HCT116 (cell line): Measurements from ENCODE around the gene FAM221A. TPM values are rescaled to one million over a fixed set of nuclear protein-coding genes. Genes with fewer than 3 reads are reported as not detected.

ENCODE experiments used
- ATAC-seq: fragments of 200-7000 bp; cut with Tn5 transposase; 2 replicates; pipeline ENCODE4 v1.9.1; 2020; ENCODE audit warnings: mild to moderate bottlenecking, moderate library complexity
- BruUV-seq: library from RNA; stranded (reverse); fragments of 400-500 nt; replicated peaks from 2 replicates; lab custom pipeline; 2021; lab: Mats Ljungman, UMichigan
- CTCF ChIA-PET: fragments of 300-600 bp; sonication (Branson Sonifier 250); formaldehyde crosslinking; loops from one replicate; lab custom pipeline; 2021; ENCODE audit warnings: antibody characterized with exemption; lab: Charles Lee
- POLR2A ChIA-PET: fragments of 300-600, 350-600 bp; sonication (Branson Sonifier 250); formaldehyde crosslinking; loops from one replicate; lab custom pipeline; 2021; ENCODE audit warnings: antibody characterized with exemption; lab: Charles Lee
- RAD21 ChIA-PET, 2 experiments: fragments of 300-600 bp; sonication (Branson Sonifier 250); formaldehyde crosslinking; loops; one replicate each; lab custom pipeline; 2023; ENCODE audit warnings: low total read pairs in 2 of 2; ENCODE audit not compliant: uncharacterized antibody in 2 of 2, unreplicated experiment in 2 of 2, low non-redundant PET in 1 of 2; lab: Charles Lee
- DNase-seq: peaks from one replicate; pipeline ENCODE4 v3.0.0-alpha.2; 2010; ENCODE audit warnings: low read depth, low spot score
- H2AFZ ChIP-seq: fragments of 200-600 bp; shearing (Covaris generic), sonication (generic); 2 replicates; pipeline ENCODE4 v1.6.1; 2017; ENCODE audit warnings: low read depth, mixed run types, mixed read lengths, antibody characterized with exemption, low read length; ENCODE audit not compliant: poor library complexity, severe bottlenecking
- H3K27ac ChIP-seq: 2 replicates; pipeline ENCODE4 v1.5.1; 2012; ENCODE audit warnings: low read depth, low read length
- H3K27me3 ChIP-seq: fragments of 200-600 bp; sonication (generic); 2 replicates; pipeline ENCODE4 v1.6.1; 2016; ENCODE audit warnings: mixed run types, low read length, mixed read lengths; ENCODE audit not compliant: insufficient read depth
- H3K36me3 ChIP-seq, 2 experiments: fragments of 200-500 bp in 1 of 2; fragments of 200-600 bp in 1 of 2; sonication (Bioruptor generic) in 1 of 2; sonication (generic) in 1 of 2; 2 replicates each; pipeline versions ENCODE4 v1.5.1 to v1.6.1; 2014 to 2016; ENCODE audit warnings: low read length in 2 of 2, inconsistent platforms in 1 of 2, mixed read lengths in 1 of 2, mixed run types in 1 of 2; ENCODE audit not compliant: insufficient read depth in 2 of 2, control insufficient read depth in 1 of 2
- H3K4me1 ChIP-seq, 2 experiments: fragments of 200-600 bp in 1 of 2; sonication (generic) in 1 of 2; 2 replicates each; pipeline versions ENCODE4 v1.5.1 to v1.6.1; 2012 to 2017; ENCODE audit warnings: low read length in 2 of 2, inconsistent platforms in 1 of 2, mild to moderate bottlenecking in 1 of 2, mixed read lengths in 1 of 2, mixed run types in 1 of 2, moderate library complexity in 1 of 2; ENCODE audit not compliant: insufficient read depth in 2 of 2, control insufficient read depth in 1 of 2
- H3K4me2 ChIP-seq: fragments of 200-600 bp; sonication (generic); 2 replicates; pipeline ENCODE4 v1.6.1; 2017; ENCODE audit warnings: mixed run types, low read length, mixed read lengths
- H3K4me3 ChIP-seq, 2 experiments: fragments of 200-600 bp in 1 of 2; sonication (generic) in 1 of 2; replicated peaks in 1 of 2; 2 replicates each; pipeline ENCODE4 v1.5.1; 2011 to 2016; ENCODE audit warnings: low read length in 2 of 2, control low read depth in 1 of 2, low read depth in 1 of 2, mild to moderate bottlenecking in 1 of 2, mixed read lengths in 1 of 2, mixed run types in 1 of 2
- H3K79me2 ChIP-seq: fragments of 200-600 bp; sonication (generic); 2 replicates; pipeline ENCODE4 v1.6.1; 2017; ENCODE audit warnings: mild to moderate bottlenecking, mixed run types, low read length, moderate library complexity, mixed read lengths; ENCODE audit not compliant: insufficient read depth
- H3K9ac ChIP-seq: fragments of 200-600 bp; sonication (generic); 2 replicates; pipeline ENCODE4 v1.6.1; 2016; ENCODE audit warnings: low read length, mixed read lengths
- H3K9me2 ChIP-seq: fragments of 200-600 bp; sonication (generic), shearing (Covaris generic); 2 replicates; pipeline ENCODE4 v1.6.1; 2017; ENCODE audit warnings: mixed run types, mild to moderate bottlenecking, moderate library complexity; ENCODE audit not compliant: insufficient read depth
- H3K9me3 ChIP-seq, 2 experiments: fragments of 200-500 bp in 1 of 2; fragments of 200-600 bp in 1 of 2; sonication (Bioruptor generic) in 1 of 2; sonication (generic) in 1 of 2; 2 replicates each; pipeline ENCODE4 v1.6.1; 2014 to 2017; ENCODE audit warnings: low read length in 2 of 2, mixed read lengths in 2 of 2, inconsistent platforms in 1 of 2, low read depth in 1 of 2, mild to moderate bottlenecking in 1 of 2, mixed run types in 1 of 2, moderate library complexity in 1 of 2; ENCODE audit not compliant: control insufficient read depth in 1 of 2, insufficient read depth in 1 of 2
- H4K20me1 ChIP-seq: fragments of 200-600 bp; sonication (generic), shearing (Covaris generic); 2 replicates; pipeline ENCODE4 v1.6.1; 2017; ENCODE audit warnings: mixed run types, mild to moderate bottlenecking, moderate library complexity; ENCODE audit not compliant: insufficient read depth
- CBX3 ChIP-seq: IDR thresholded peaks from 2 replicates; pipeline ENCODE4 v1.6.1; 2012; ENCODE audit warnings: low read depth
- ELF1 ChIP-seq: IDR thresholded peaks from 2 replicates; pipeline ENCODE4 v1.6.1; 2012; ENCODE audit warnings: low read depth, borderline replicate concordance
- EZH2phosphoT487 ChIP-seq: fragments of 200-600 bp; IDR thresholded peaks from 2 replicates; pipeline ENCODE4 v1.6.1; 2018; ENCODE audit warnings: antibody characterized with exemption, borderline replicate concordance
- FOSL1 ChIP-seq: IDR thresholded peaks from 2 replicates; pipeline ENCODE4 v1.6.1; 2012; ENCODE audit warnings: low read depth
- POLR2A ChIP-seq: IDR thresholded peaks from 2 replicates; pipeline ENCODE4 v1.7.0; 2011; ENCODE audit warnings: borderline replicate concordance; ENCODE audit not compliant: insufficient read depth, insufficient read length; ENCODE audit errors: extremely low read depth
- POLR2AphosphoS5 ChIP-seq: IDR thresholded peaks from 2 replicates; pipeline ENCODE4 v1.6.1; 2011; ENCODE audit warnings: mild to moderate bottlenecking, low read depth, low read length, moderate library complexity
- REST ChIP-seq: IDR thresholded peaks from 2 replicates; pipeline ENCODE4 v1.6.1; 2012; ENCODE audit warnings: low read depth
- SIN3A ChIP-seq: IDR thresholded peaks from 2 replicates; pipeline ENCODE4 v1.6.1; 2012; ENCODE audit warnings: low read depth
- SP1 ChIP-seq: IDR thresholded peaks from 2 replicates; pipeline ENCODE4 v1.6.1; 2012; ENCODE audit warnings: low read depth
- SRF ChIP-seq: IDR thresholded peaks from 2 replicates; pipeline ENCODE4 v1.6.1; 2012; ENCODE audit warnings: low read depth
- YY1 ChIP-seq: IDR thresholded peaks from 2 replicates; pipeline ENCODE4 v1.6.1; 2011; ENCODE audit warnings: low read length, low read depth, moderate library complexity, mild to moderate bottlenecking; ENCODE audit not compliant: insufficient replicate concordance; ENCODE audit errors: extremely low read depth
- ZBTB33 ChIP-seq: IDR thresholded peaks from 2 replicates; pipeline ENCODE4 v1.6.1; 2011; ENCODE audit warnings: mild to moderate bottlenecking, low read length, moderate library complexity; ENCODE audit not compliant: insufficient replicate concordance; ENCODE audit errors: extremely low read depth
- ZFX ChIP-seq: fragments of 450-650 bp; IDR thresholded peaks from 2 replicates; pipeline ENCODE4 v1.6.1; 2017
- ZNF274 ChIP-seq: fragments of 200-500 bp; sonication (Bioruptor generic); IDR thresholded peaks from 2 replicates; pipeline ENCODE4 v1.6.1; 2014; ENCODE audit warnings: mild to moderate bottlenecking, low read depth, low read length, inconsistent platforms
- intact Hi-C: fragments of 100-400 bp; cut with micrococcal nuclease; formaldehyde crosslinking; loops from 2 replicates; pipeline ENCODE4 v1.10.0; 2022
- total RNA-seq: library from RNA; stranded (reverse); gene quantifications from one replicate; pipeline ENCODE4 v1.2.1, GENCODE V29; 2021; ENCODE audit not compliant: unreplicated experiment
- TF ChIP-seq, protein P1 (sequence below), 3 experiments: fragments of 200-600 bp in 1 of 3; sonication (generic) in 1 of 3; IDR thresholded peaks in 2 of 3; conservative IDR thresholded peaks in 1 of 3; 2 replicates each; pipeline ENCODE4 v1.5.1; 2012 to 2017; ENCODE audit warnings: low read depth in 2 of 3, low read length in 2 of 3, antibody characterized with exemption in 1 of 3, borderline replicate concordance in 1 of 3, control low read depth in 1 of 3, mild to moderate bottlenecking in 1 of 3, mixed read lengths in 1 of 3, mixed run types in 1 of 3, moderate library complexity in 1 of 3; ENCODE audit not compliant: insufficient read depth in 1 of 3
- TF ChIP-seq, protein P2 (sequence below): IDR thresholded peaks from 2 replicates; pipeline ENCODE4 v1.6.1; 2012

The FAM221A gene
- total RNA-seq, 1 experiment from 2014 or later, result 2.2 TPM

DNA sequence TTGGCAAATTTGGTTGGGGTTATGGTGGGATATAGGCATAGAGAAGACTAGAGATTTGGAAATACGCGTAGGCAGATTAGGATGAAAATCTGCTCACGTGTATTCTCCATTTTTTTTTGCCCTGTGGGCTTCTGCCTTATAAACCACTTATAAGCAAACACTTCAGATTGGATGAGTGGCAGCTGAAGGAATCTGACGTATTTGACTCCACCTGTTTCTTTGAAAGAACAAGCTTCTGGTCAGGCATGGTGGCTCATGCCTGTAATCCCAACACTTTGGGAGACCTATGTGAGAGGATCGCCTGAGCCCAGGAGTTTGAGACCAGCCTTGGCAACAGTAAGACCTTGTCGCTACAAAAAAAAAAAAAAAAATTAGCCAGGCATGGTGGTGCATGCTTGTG lies 35.1 kb downstream of the FAM221A start:
- Histone ChIP-seq H4K20me1 (no peaks in the 10 kb centered on the region), H3K79me2 (no peaks in the 10 kb centered on the region), H3K4me1 (peaks cover 0 to 17% of the 10 kb centered on the region in 2 experiments; a peak in 2 of 4 replicates), H3K9me2 (no peaks in the 10 kb centered on the region), H3K4me2 (no peak overlapping the region), H3K4me3 (no peak overlapping the region), H3K9me3 (no peaks in the 10 kb centered on the region), H3K27me3 (no peaks in the 10 kb centered on the region), H2AFZ (no peak overlapping the region), H3K36me3 (no peaks in the 10 kb centered on the region), H3K27ac (no peak overlapping the region), H3K9ac (no peak overlapping the region)
- no peak for TF ChIP-seq SP1
- TF ChIP-seq EZH2phosphoT487, result no peak
- TF ChIP-seq REST, result no peak
- TF ChIP-seq POLR2A, result no peak
- no peak for TF ChIP-seq ZNF274
- no peak for TF ChIP-seq FOSL1
- no peak for TF ChIP-seq ZBTB33
- no peak for TF ChIP-seq SIN3A
- no peak for TF ChIP-seq ELF1
- no peak for TF ChIP-seq SRF
- TF ChIP-seq POLR2AphosphoS5, result no peak
- no peak for TF ChIP-seq CBX3
- TF ChIP-seq, protein P1, sequence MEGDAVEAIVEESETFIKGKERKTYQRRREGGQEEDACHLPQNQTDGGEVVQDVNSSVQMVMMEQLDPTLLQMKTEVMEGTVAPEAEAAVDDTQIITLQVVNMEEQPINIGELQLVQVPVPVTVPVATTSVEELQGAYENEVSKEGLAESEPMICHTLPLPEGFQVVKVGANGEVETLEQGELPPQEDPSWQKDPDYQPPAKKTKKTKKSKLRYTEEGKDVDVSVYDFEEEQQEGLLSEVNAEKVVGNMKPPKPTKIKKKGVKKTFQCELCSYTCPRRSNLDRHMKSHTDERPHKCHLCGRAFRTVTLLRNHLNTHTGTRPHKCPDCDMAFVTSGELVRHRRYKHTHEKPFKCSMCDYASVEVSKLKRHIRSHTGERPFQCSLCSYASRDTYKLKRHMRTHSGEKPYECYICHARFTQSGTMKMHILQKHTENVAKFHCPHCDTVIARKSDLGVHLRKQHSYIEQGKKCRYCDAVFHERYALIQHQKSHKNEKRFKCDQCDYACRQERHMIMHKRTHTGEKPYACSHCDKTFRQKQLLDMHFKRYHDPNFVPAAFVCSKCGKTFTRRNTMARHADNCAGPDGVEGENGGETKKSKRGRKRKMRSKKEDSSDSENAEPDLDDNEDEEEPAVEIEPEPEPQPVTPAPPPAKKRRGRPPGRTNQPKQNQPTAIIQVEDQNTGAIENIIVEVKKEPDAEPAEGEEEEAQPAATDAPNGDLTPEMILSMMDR (IDR thresholded peaks at IDR 0.05 in 2 of 3, conservative IDR thresholded peaks at IDR 0.05 in 1 of 3; ENCODE audit: borderline replicate concordance in 1 of 3, insufficient read depth in 1 of 3, low read depth in 2 of 3, low read length in 2 of 3), result no peak
- TF ChIP-seq ZFX, result no peak
- no peak for TF ChIP-seq YY1
- TF ChIP-seq, protein P2, sequence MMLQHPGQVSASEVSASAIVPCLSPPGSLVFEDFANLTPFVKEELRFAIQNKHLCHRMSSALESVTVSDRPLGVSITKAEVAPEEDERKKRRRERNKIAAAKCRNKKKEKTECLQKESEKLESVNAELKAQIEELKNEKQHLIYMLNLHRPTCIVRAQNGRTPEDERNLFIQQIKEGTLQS, result no peak
- ChIA-PET CTCF (interaction anchor here (1.3 to 3.2 kb wide), 2 partner anchors 168 to 170 kb away, joined by 3 to 20 read pairs; no protein-coding TSS in a partner anchor), POLR2A (no interaction called here), RAD21 (no interaction called here)
- ATAC-seq (no peak), DNase-seq (no peak)
- BruUV-seq, result no TSS peak
- intact Hi-C loops, result no loop called here
